ENCODE results near the gene RPS6KA5.

The RPS6KA5 gene

GRCh38 chr14:90880282-90880681 is 180.2 kb downstream of the RPS6KA5 start:
- POLR2A ChIA-PET = no interaction called here
- CTCF ChIA-PET = interaction anchor here (1.1 kb wide), 1 partner anchor 293 kb away, joined by 5 read pairs; no protein-coding TSS in a partner anchor
- 100% methylated on average over 1 of the region's 2 CpGs for WGBS (ENCODE audit: insufficient coverage)
- DNase-seq = no peak
- Histone ChIP-seq H3K4me1 (ENCODE audit: control extremely low read depth in 1 of 4, control insufficient read depth in 4 of 4, insufficient read depth in 4 of 4, low read length in 3 of 4) (no peaks in the 10 kb centered on the region), H3K4me3 (ENCODE audit: control insufficient read depth in 1 of 7, extremely low read depth in 1 of 7, insufficient read depth in 4 of 7, low read depth in 2 of 7, low read length in 6 of 7) (no peak overlapping the region), H3K36me3 (ENCODE audit: control insufficient read depth in 4 of 4, insufficient read depth in 4 of 4, low read length in 3 of 4) (peaks cover 10 to 32% (median 16%) of the 10 kb centered on the region in 4 experiments), H3K9me3 (ENCODE audit: control extremely low read depth in 1 of 5, control insufficient read depth in 4 of 5, insufficient read depth in 2 of 5, low read depth in 1 of 5, low read length in 4 of 5) (peaks cover 0 to 17% (median 5%) of the 10 kb centered on the region in 5 experiments), H3K27me3 (replicated peaks in 2 of 5; ENCODE audit: control insufficient read depth in 4 of 5, insufficient read depth in 5 of 5, low read length in 4 of 5) (no peaks in the 10 kb centered on the region), H3K27ac (ENCODE audit: insufficient read depth in 1 of 2, low read depth in 1 of 2, low read length in 2 of 2, poor library complexity in 1 of 2, severe bottlenecking in 2 of 2) (no peak overlapping the region)

DNA sequence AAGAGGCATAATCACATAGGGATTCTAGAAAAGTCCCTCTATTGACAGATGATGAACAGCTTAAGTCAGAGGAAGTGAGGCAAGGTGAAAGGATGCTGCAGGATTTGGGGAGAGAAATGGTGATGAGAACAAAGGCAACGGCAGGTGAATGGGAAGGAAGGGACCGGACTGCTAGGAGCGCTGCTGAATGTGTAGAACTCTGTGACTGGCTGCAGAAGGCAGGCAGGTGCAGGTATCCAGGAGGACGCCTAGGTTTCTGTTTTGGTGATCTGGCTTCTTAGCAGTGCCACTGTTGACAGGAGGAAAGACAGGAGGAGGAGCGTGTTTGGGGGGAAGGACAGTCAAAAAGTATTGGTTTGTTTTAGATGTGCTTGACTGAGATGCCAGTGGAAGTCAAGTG is 185.8 kb downstream of the RPS6KA5 start:
- CTCF ChIA-PET = interaction anchor here (1.5 kb wide), 1 partner anchor 27 kb away, joined by 3 read pairs; no protein-coding TSS in a partner anchor
- no peaks in the 10 kb centered on the region for H3K9me3 ChIP-seq (ENCODE audit: control extremely low read depth in 1 of 5, control insufficient read depth in 4 of 5, insufficient read depth in 2 of 5, low read depth in 1 of 5, low read length in 4 of 5)
- no peaks in the 10 kb centered on the region for H3K27me3 ChIP-seq (replicated peaks in 2 of 5; ENCODE audit: control insufficient read depth in 4 of 5, insufficient read depth in 5 of 5, low read length in 4 of 5)
- no peaks in the 10 kb centered on the region for H3K4me1 ChIP-seq (ENCODE audit: control extremely low read depth in 1 of 4, control insufficient read depth in 4 of 4, insufficient read depth in 4 of 4, low read length in 3 of 4)
- peaks cover 10 to 44% (median 24%) of the 10 kb centered on the region in 4 experiments for H3K36me3 ChIP-seq (ENCODE audit: control insufficient read depth in 4 of 4, insufficient read depth in 4 of 4, low read length in 3 of 4)
- H3K27ac ChIP-seq (ENCODE audit: insufficient read depth in 1 of 2, low read depth in 1 of 2, low read length in 2 of 2, poor library complexity in 1 of 2, severe bottlenecking in 2 of 2) = no peak overlapping the region
- DNase-seq = no peak
- WGBS (ENCODE audit: insufficient coverage) = 95% methylated on average over 4 of the region's 5 CpGs
- POLR2A ChIA-PET = no interaction called here
- no peak overlapping the region for H3K4me3 ChIP-seq (ENCODE audit: control insufficient read depth in 1 of 7, extremely low read depth in 1 of 7, insufficient read depth in 4 of 7, low read depth in 2 of 7, low read length in 6 of 7)

DNA sequence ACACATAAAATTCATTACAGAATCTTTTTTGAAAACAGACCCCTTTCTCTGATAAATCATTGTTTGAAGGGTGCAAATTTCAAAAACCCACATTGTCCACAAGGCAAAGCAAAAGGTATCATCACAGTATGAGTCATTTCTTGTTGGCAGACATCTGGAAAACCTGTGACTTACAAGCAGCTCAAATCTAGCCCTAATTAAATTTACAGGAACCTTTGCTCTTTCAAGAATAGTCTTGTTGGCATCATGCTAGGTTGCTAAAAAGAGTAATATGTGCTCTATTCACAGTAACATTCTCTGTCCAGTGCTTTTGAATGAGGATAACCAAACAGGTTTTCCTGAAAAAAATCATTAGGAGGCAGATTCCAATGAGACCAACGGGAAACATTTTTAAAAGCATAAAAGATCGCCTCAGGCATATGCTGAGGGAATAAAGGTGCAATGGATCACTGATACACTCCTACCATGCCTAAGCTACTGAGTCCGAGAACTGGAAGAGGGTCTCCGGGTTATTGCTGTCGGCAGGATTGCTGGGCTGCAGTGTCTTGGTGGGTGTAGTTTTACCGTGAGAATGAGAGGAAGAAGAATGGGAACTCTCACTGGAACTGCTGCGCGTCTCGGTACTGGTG is 188.7 kb downstream of the RPS6KA5 start:
- no peak overlapping the region for H3K27ac ChIP-seq (ENCODE audit: insufficient read depth in 1 of 2, low read depth in 1 of 2, low read length in 2 of 2, poor library complexity in 1 of 2, severe bottlenecking in 2 of 2)
- 97% methylated on average over 6 of the region's 9 CpGs for whole genome bisulfite sequencing (ENCODE audit: insufficient coverage)
- POLR2A ChIA-PET = no interaction called here
- DNase-seq = peak in 2 of 3 donors; percentile 46 to 59
- H3K36me3 ChIP-seq (ENCODE audit: control insufficient read depth in 4 of 4, insufficient read depth in 4 of 4, low read length in 3 of 4) = peaks cover 6 to 36% (median 21%) of the 10 kb centered on the region in 4 experiments
- H3K4me3 ChIP-seq (ENCODE audit: control insufficient read depth in 1 of 7, extremely low read depth in 1 of 7, insufficient read depth in 4 of 7, low read depth in 2 of 7, low read length in 6 of 7) = no peak overlapping the region
- H3K9me3 ChIP-seq (ENCODE audit: control extremely low read depth in 1 of 5, control insufficient read depth in 4 of 5, insufficient read depth in 2 of 5, low read depth in 1 of 5, low read length in 4 of 5) = no peaks in the 10 kb centered on the region
- no peaks in the 10 kb centered on the region for H3K4me1 ChIP-seq (ENCODE audit: control extremely low read depth in 1 of 4, control insufficient read depth in 4 of 4, insufficient read depth in 4 of 4, low read length in 3 of 4)
- H3K27me3 ChIP-seq (replicated peaks in 2 of 5; ENCODE audit: control insufficient read depth in 4 of 5, insufficient read depth in 5 of 5, low read length in 4 of 5) = no peaks in the 10 kb centered on the region
- CTCF ChIA-PET = no interaction called here

GRCh38 chr14:90870950-90871604 is 189.4 kb downstream of the RPS6KA5 start:
- peaks cover 3 to 30% (median 19%) of the 10 kb centered on the region in 4 experiments for H3K36me3 ChIP-seq (ENCODE audit: control insufficient read depth in 4 of 4, insufficient read depth in 4 of 4, low read length in 3 of 4)
- H3K27ac ChIP-seq (ENCODE audit: insufficient read depth in 1 of 2, low read depth in 1 of 2, low read length in 2 of 2, poor library complexity in 1 of 2, severe bottlenecking in 2 of 2) = no peak overlapping the region
- H3K4me1 ChIP-seq (ENCODE audit: control extremely low read depth in 1 of 4, control insufficient read depth in 4 of 4, insufficient read depth in 4 of 4, low read length in 3 of 4) = no peaks in the 10 kb centered on the region
- CTCF ChIA-PET = no interaction called here
- no peak overlapping the region for H3K4me3 ChIP-seq (ENCODE audit: control insufficient read depth in 1 of 7, extremely low read depth in 1 of 7, insufficient read depth in 4 of 7, low read depth in 2 of 7, low read length in 6 of 7)
- WGBS (ENCODE audit: insufficient coverage) = no CpG with 5 or more reads among the region's 1 CpG
- no peak for DNase-seq
- no peaks in the 10 kb centered on the region for H3K27me3 ChIP-seq (replicated peaks in 2 of 5; ENCODE audit: control insufficient read depth in 4 of 5, insufficient read depth in 5 of 5, low read length in 4 of 5)
- no peaks in the 10 kb centered on the region for H3K9me3 ChIP-seq (ENCODE audit: control extremely low read depth in 1 of 5, control insufficient read depth in 4 of 5, insufficient read depth in 2 of 5, low read depth in 1 of 5, low read length in 4 of 5)
- POLR2A ChIA-PET = no interaction called here

DNA sequence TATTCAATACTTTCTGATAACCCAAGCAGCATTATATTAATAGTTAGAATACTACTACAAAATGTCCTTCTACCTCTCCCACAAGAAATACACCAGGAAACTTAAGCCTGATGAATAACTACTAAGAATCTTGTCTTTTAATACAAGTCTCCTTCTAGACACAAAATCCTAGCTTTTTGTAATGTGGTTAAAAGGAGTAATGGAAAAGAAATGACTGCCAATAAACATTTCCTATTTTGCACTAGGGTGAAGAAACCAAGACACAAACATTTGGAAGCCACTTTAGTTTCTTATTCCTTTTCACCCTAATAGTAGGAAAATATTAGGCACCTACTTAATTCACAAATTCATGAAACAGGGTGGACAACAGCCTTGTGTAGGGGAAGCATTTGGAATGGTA is 192.9 kb downstream of the RPS6KA5 start:
- POLR2A ChIA-PET = no interaction called here
- Histone ChIP-seq H3K27me3 (replicated peaks in 2 of 5; ENCODE audit: control insufficient read depth in 4 of 5, insufficient read depth in 5 of 5, low read length in 4 of 5) (no peaks in the 10 kb centered on the region), H3K9me3 (ENCODE audit: control extremely low read depth in 1 of 5, control insufficient read depth in 4 of 5, insufficient read depth in 2 of 5, low read depth in 1 of 5, low read length in 4 of 5) (no peaks in the 10 kb centered on the region), H3K4me1 (ENCODE audit: control extremely low read depth in 1 of 4, control insufficient read depth in 4 of 4, insufficient read depth in 4 of 4, low read length in 3 of 4) (no peaks in the 10 kb centered on the region), H3K36me3 (ENCODE audit: control insufficient read depth in 4 of 4, insufficient read depth in 4 of 4, low read length in 3 of 4) (peaks cover 0 to 10% (median 8%) of the 10 kb centered on the region in 4 experiments), H3K27ac (ENCODE audit: insufficient read depth in 1 of 2, low read depth in 1 of 2, low read length in 2 of 2, poor library complexity in 1 of 2, severe bottlenecking in 2 of 2) (no peak overlapping the region), H3K4me3 (ENCODE audit: control insufficient read depth in 1 of 7, extremely low read depth in 1 of 7, insufficient read depth in 4 of 7, low read depth in 2 of 7, low read length in 6 of 7) (no peak overlapping the region)
- no peak for DNase-seq
- CTCF ChIA-PET = interaction anchor here (1.2 to 1.5 kb wide), 2 partner anchors 9 to 36 kb away, joined by 3 read pairs; no protein-coding TSS in a partner anchor

DNA sequence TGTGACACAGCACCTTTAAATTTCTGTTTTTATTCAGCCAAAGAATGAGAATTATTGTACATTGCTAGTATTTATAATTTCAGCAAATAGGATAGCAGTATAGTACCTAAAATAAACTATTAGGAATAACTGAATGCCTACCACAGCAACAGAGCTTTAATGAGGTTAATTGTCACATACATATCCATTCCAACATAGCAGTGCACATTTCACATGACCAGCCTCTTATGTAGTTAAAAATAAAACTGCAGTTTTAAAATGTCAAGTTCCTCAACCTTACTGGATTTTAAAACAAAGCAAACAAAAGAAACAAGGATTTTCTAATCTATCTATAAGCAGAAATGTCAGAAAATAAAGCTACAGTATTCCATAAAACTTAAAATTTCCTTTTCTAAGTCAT is 193.6 kb downstream of the RPS6KA5 start:
- no peaks in the 10 kb centered on the region for H3K9me3 ChIP-seq (ENCODE audit: control extremely low read depth in 1 of 5, control insufficient read depth in 4 of 5, insufficient read depth in 2 of 5, low read depth in 1 of 5, low read length in 4 of 5)
- ChIA-PET CTCF (interaction anchor here (0.8 to 1.5 kb wide), 3 partner anchors 8 to 36 kb away, joined by 3 read pairs; no protein-coding TSS in a partner anchor), POLR2A (no interaction called here)
- no peak overlapping the region for H3K27ac ChIP-seq (ENCODE audit: insufficient read depth in 1 of 2, low read depth in 1 of 2, low read length in 2 of 2, poor library complexity in 1 of 2, severe bottlenecking in 2 of 2)
- no peaks in the 10 kb centered on the region for H3K4me1 ChIP-seq (ENCODE audit: control extremely low read depth in 1 of 4, control insufficient read depth in 4 of 4, insufficient read depth in 4 of 4, low read length in 3 of 4)
- no peak for DNase-seq
- no peak overlapping the region for H3K4me3 ChIP-seq (ENCODE audit: control insufficient read depth in 1 of 7, extremely low read depth in 1 of 7, insufficient read depth in 4 of 7, low read depth in 2 of 7, low read length in 6 of 7)
- H3K36me3 ChIP-seq (ENCODE audit: control insufficient read depth in 4 of 4, insufficient read depth in 4 of 4, low read length in 3 of 4) = peaks cover 0 to 5% (median 4%) of the 10 kb centered on the region in 4 experiments
- no peaks in the 10 kb centered on the region for H3K27me3 ChIP-seq (replicated peaks in 2 of 5; ENCODE audit: control insufficient read depth in 4 of 5, insufficient read depth in 5 of 5, low read length in 4 of 5)

GRCh38 chr14:90864741-90865140 is 195.7 kb downstream of the RPS6KA5 start:
- 100% methylated on average over 1 of the region's 2 CpGs for WGBS (ENCODE audit: insufficient coverage)
- Histone ChIP-seq H3K4me3 (ENCODE audit: control insufficient read depth in 1 of 7, extremely low read depth in 1 of 7, insufficient read depth in 4 of 7, low read depth in 2 of 7, low read length in 6 of 7) (no peak overlapping the region), H3K9me3 (ENCODE audit: control extremely low read depth in 1 of 5, control insufficient read depth in 4 of 5, insufficient read depth in 2 of 5, low read depth in 1 of 5, low read length in 4 of 5) (no peaks in the 10 kb centered on the region), H3K27ac (ENCODE audit: insufficient read depth in 1 of 2, low read depth in 1 of 2, low read length in 2 of 2, poor library complexity in 1 of 2, severe bottlenecking in 2 of 2) (no peak overlapping the region), H3K36me3 (ENCODE audit: control insufficient read depth in 4 of 4, insufficient read depth in 4 of 4, low read length in 3 of 4) (peaks cover 0 to 4% (median 1%) of the 10 kb centered on the region in 4 experiments), H3K4me1 (ENCODE audit: control extremely low read depth in 1 of 4, control insufficient read depth in 4 of 4, insufficient read depth in 4 of 4, low read length in 3 of 4) (no peaks in the 10 kb centered on the region), H3K27me3 (replicated peaks in 2 of 5; ENCODE audit: control insufficient read depth in 4 of 5, insufficient read depth in 5 of 5, low read length in 4 of 5) (no peaks in the 10 kb centered on the region)
- ChIA-PET POLR2A (no interaction called here), CTCF (interaction anchor here (1.0 to 1.7 kb wide), 2 partner anchors 29 to 37 kb away, joined by 3 read pairs; no protein-coding TSS in a partner anchor)
- no peak for DNase-seq
